Vagina (tissue), 2 donors: ENCODE data around the gene SLC17A4.

Experiments
- CTCF ChIP-seq, 3 experiments: fragments of 450-650 bp in 2 of 3; fragments of 200-600 bp in 1 of 3; sonication (generic) in 1 of 3; IDR thresholded peaks; one replicate each; pipeline ENCODE4 v1.5.1; 2017 to 2019; ENCODE audit warnings: antibody characterized with exemption in 3 of 3, mild to moderate bottlenecking in 2 of 3, moderate library complexity in 2 of 3
- POLR2A ChIP-seq, 2 donors: fragments of 450-650 bp; IDR thresholded peaks; one replicate each; pipeline ENCODE4 v1.6.1; 2017; ENCODE audit warnings: antibody characterized with exemption in 2 of 2, mild to moderate bottlenecking in 2 of 2, moderate library complexity in 2 of 2

GRCh38 chr6:25706314-25707014, 48.1 kb upstream of the SLC17A4 start:
- no peak for TF ChIP-seq POLR2A (IDR thresholded peaks at IDR 0.05)
- TF ChIP-seq CTCF (IDR thresholded peaks at IDR 0.05), result no peak
